Endothelial cell (in vitro differentiated cells): Measurements from ENCODE around the gene LMAN1. TPM values are rescaled to one million over a fixed set of nuclear protein-coding genes. Genes with fewer than 3 reads are reported as not detected.

Experiments
- DNase-seq: peaks from one replicate; pipeline ENCODE4 v3.0.0; 2021; ENCODE audit warnings: low spot score
- H3K27ac Mint-ChIP-seq: one replicate; pipeline ENCODE4 v1.8.0; 2021; ENCODE audit warnings: mixed read lengths, inconsistent platforms; ENCODE audit not compliant: unreplicated experiment
- H3K27me3 Mint-ChIP-seq: one replicate; pipeline ENCODE4 v1.8.0; 2021; ENCODE audit warnings: mild to moderate bottlenecking, moderate library complexity, mixed read lengths, inconsistent platforms; ENCODE audit not compliant: unreplicated experiment
- H3K36me3 Mint-ChIP-seq: one replicate; pipeline ENCODE4 v1.8.0; 2021; ENCODE audit warnings: mild to moderate bottlenecking, low read depth, mixed read lengths, inconsistent platforms; ENCODE audit not compliant: unreplicated experiment
- H3K4me1 Mint-ChIP-seq: one replicate; pipeline ENCODE4 v1.8.0; 2021; ENCODE audit warnings: mild to moderate bottlenecking, mixed read lengths, inconsistent platforms; ENCODE audit not compliant: unreplicated experiment
- H3K4me3 Mint-ChIP-seq: one replicate; pipeline ENCODE4 v1.8.0; 2021; ENCODE audit warnings: mild to moderate bottlenecking, mixed read lengths, inconsistent platforms; ENCODE audit not compliant: unreplicated experiment
- H3K9me3 Mint-ChIP-seq: one replicate; pipeline ENCODE4 v1.8.0; 2021; ENCODE audit warnings: mixed read lengths, inconsistent platforms; ENCODE audit not compliant: unreplicated experiment
- total RNA-seq: library from RNA; stranded (reverse); fragmentation: NEBNext Ultra II Directional; extraction: Animal tissue kit (Norgen Biotek cat#: 25700); gene quantifications from one replicate; pipeline ENCODE4 v1.2.1, GENCODE V29; 2021; ENCODE audit not compliant: unreplicated experiment
- TF ChIP-seq, protein P1 (sequence below): fragments of 200-600 bp; sonication (generic); IDR thresholded peaks from one replicate; pipeline ENCODE4 v1.5.0; 2021; ENCODE audit warnings: antibody characterized with exemption; ENCODE audit not compliant: unreplicated experiment

The LMAN1 gene
- total RNA-seq, 1 donor from 2014 or later, result 38.5 TPM

DNA sequence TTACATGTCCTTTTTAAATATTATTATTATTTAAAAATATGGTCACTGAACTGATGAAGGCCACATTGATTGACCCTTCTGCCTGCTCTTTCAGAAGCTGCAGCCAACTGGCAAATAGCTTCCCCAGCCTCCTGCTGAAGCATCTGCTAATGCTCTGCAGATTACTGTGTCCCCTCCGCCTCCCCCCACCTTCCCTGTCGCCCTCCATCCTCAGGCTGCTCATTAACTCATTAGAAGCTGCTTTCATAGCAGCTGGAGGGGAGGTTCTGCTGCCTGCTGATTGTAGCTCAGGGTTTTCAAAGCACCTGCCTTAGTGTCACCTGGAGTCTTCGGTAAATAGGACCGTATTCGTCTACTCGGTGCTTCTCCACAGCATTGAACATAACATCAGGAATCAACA lies 24.8 kb upstream of the LMAN1 start:
- no peaks in the 10 kb centered on the region for H3K9me3 Mint-ChIP-seq
- no peak overlapping the region for H3K4me3 Mint-ChIP-seq
- H3K36me3 Mint-ChIP-seq, result no peaks in the 10 kb centered on the region
- peaks cover 12% of the 10 kb centered on the region for H3K4me1 Mint-ChIP-seq
- DNase-seq, result no peak
- no peak overlapping the region for H3K27ac Mint-ChIP-seq
- H3K27me3 Mint-ChIP-seq, result no peaks in the 10 kb centered on the region
- TF ChIP-seq, protein P1, sequence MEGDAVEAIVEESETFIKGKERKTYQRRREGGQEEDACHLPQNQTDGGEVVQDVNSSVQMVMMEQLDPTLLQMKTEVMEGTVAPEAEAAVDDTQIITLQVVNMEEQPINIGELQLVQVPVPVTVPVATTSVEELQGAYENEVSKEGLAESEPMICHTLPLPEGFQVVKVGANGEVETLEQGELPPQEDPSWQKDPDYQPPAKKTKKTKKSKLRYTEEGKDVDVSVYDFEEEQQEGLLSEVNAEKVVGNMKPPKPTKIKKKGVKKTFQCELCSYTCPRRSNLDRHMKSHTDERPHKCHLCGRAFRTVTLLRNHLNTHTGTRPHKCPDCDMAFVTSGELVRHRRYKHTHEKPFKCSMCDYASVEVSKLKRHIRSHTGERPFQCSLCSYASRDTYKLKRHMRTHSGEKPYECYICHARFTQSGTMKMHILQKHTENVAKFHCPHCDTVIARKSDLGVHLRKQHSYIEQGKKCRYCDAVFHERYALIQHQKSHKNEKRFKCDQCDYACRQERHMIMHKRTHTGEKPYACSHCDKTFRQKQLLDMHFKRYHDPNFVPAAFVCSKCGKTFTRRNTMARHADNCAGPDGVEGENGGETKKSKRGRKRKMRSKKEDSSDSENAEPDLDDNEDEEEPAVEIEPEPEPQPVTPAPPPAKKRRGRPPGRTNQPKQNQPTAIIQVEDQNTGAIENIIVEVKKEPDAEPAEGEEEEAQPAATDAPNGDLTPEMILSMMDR, result no peak

DNA sequence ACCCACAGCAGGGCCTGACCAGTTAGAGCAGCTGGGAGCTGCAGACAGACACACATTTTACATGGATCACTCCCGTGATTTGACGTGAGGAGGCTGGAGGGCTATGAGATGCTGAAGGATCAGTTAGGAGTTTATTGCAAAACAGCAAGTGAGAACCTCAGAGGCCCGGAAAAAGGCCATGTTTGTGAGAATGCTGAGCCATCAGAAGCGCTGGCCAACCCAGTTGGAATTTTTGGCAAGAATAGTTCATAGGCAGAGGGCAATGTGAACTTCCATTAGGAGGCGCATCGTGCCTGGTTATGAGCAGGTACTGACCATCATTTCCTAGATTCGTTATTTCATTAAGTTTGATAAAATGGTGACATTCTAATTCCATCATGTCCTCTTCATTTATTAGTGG lies 23.3 kb upstream of the LMAN1 start:
- Mint-ChIP-seq H3K9me3 (no peaks in the 10 kb centered on the region), H3K27me3 (no peaks in the 10 kb centered on the region), H3K27ac (no peak overlapping the region), H3K4me3 (no peak overlapping the region), H3K36me3 (no peaks in the 10 kb centered on the region), H3K4me1 (peaks cover 9% of the 10 kb centered on the region)
- no peak for DNase-seq
- TF ChIP-seq, protein P1, result no peak

DNA sequence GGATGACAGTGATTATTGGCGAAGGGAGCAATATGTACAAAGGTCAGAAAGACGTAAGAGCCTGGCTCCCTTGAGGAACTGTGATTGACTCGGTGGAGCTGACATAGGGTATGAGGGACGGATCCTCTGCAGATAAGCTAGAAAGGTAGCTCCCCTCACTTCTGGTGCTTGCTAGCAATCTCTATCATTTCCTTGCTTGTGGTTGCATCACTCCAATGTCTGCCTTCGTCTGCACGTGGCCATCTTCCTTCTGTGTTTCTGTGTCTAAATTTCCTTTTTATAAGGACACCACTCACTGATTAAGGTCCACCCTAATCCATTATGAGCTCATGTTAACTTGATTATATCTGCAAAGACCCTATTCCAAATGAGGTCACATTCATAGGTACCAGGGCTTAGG lies 22.9 kb upstream of the LMAN1 start:
- peaks cover 4% of the 10 kb centered on the region for H3K4me1 Mint-ChIP-seq
- TF ChIP-seq, protein P1, result no peak
- no peaks in the 10 kb centered on the region for H3K9me3 Mint-ChIP-seq
- H3K36me3 Mint-ChIP-seq, result no peaks in the 10 kb centered on the region
- DNase-seq, result no peak
- H3K27me3 Mint-ChIP-seq, result no peaks in the 10 kb centered on the region
- no peak overlapping the region for H3K27ac Mint-ChIP-seq
- no peak overlapping the region for H3K4me3 Mint-ChIP-seq

DNA sequence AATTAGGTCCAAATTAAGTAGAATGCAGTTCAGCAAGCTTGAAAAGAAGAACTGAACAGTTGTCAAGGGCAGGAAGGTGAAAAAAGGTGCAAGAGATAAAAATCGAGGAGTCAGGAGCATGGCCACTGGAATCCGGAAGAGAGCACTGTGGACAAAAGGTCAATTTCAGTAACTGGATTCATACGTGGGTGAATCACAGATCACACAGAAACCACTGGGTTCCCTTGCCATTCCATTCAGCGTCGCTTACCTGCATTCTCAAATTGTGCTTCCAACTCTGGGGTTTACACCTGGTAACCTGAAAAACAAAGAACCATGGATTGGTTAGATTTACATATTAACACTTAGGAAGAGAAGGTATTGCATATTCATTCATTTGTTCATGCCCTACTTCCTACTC lies 21.6 kb upstream of the LMAN1 start:
- no peaks in the 10 kb centered on the region for H3K4me1 Mint-ChIP-seq
- no peaks in the 10 kb centered on the region for H3K27me3 Mint-ChIP-seq
- DNase-seq, result no peak
- H3K27ac Mint-ChIP-seq, result no peak overlapping the region
- TF ChIP-seq, protein P1, result no peak
- no peak overlapping the region for H3K4me3 Mint-ChIP-seq
- no peaks in the 10 kb centered on the region for H3K9me3 Mint-ChIP-seq
- H3K36me3 Mint-ChIP-seq, result no peaks in the 10 kb centered on the region

DNA sequence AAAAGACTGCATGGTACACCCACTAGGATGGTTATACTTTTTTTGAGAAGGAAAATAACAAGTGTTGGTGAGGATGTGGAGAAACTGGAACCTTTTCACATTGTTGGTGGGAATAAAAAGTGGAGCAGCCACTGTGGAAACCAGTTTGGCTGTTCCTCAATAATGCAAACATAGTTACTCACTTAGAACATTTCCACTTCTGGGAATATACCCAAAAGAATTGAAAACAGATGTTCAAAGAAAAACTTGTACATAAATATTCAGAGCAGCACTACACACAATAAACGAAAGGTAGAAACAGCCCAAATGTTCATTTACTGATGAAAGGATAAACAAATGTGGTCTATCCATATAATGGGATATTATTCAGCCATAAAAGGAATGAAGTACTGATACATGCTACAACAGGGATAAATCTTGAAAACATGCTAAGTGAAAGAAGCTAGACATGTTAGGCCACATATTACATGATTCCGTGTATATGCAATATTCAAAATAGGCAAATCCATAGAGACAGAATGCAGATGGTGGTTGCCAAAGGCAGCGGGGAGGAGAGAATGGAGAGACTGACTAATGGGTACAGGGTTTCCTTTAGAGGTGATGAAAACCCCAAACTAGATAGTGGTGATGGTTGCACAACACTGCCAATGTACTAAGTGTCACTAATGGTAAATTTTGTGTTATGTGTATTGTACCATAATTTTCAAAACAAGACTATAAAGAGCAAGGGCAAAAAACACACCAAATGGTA lies 20.9 kb upstream of the LMAN1 start:
- H3K4me3 Mint-ChIP-seq, result no peak overlapping the region
- DNase-seq, result no peak
- TF ChIP-seq, protein P1, result no peak
- no peaks in the 10 kb centered on the region for H3K9me3 Mint-ChIP-seq
- no peak overlapping the region for H3K27ac Mint-ChIP-seq
- H3K27me3 Mint-ChIP-seq, result no peaks in the 10 kb centered on the region
- H3K36me3 Mint-ChIP-seq, result no peaks in the 10 kb centered on the region
- no peaks in the 10 kb centered on the region for H3K4me1 Mint-ChIP-seq
